OCI-LY7 (cell line): ENCODE measurements around the gene APOE. TPM values are rescaled to one million over a fixed set of nuclear protein-coding genes. Genes with fewer than 3 reads are reported as not detected.
"Not testable (repeated sequence)": the region's sequence is repeated elsewhere in the genome, so short reads cannot be mapped to it uniquely, and the experiment has no call there.

Experiments used
- BruUV-seq: library from RNA; stranded (reverse); fragments of 400-500 nt; replicated peaks from 2 replicates; lab custom pipeline; 2021; lab: Mats Ljungman, UMichigan
- CTCF ChIA-PET: fragments of 300-600 bp; sonication (Branson Sonifier 250); formaldehyde crosslinking; loops from one replicate; lab custom pipeline; 2022; ENCODE audit warnings: antibody characterized with exemption; ENCODE audit not compliant: unreplicated experiment; lab: Charles Lee
- POLR2A ChIA-PET: fragments of 300-600 bp; sonication (Branson Sonifier 250); formaldehyde crosslinking; loops from one replicate; lab custom pipeline; 2022; ENCODE audit warnings: antibody characterized with exemption; lab: Charles Lee
- DNase-seq: peaks from one replicate; pipeline ENCODE4 v3.0.0-alpha.2; 2015; ENCODE audit warnings: low spot score
- H2AFZ ChIP-seq: fragments of 200-600 bp; sonication (generic), shearing (Covaris generic); 2 replicates; pipeline ENCODE4 v1.6.1; 2014; ENCODE audit warnings: mild to moderate bottlenecking, antibody characterized with exemption, low read length, moderate library complexity
- H3K27ac ChIP-seq: fragments of 200-600 bp; sonication (generic); 2 replicates; pipeline ENCODE4 v1.5.1; 2014; ENCODE audit warnings: mixed run types, low read depth, mild to moderate bottlenecking, moderate library complexity, low read length, inconsistent platforms; ENCODE audit not compliant: poor library complexity, severe bottlenecking
- H3K36me3 ChIP-seq: fragments of 200-600 bp; sonication (generic); 2 replicates; pipeline ENCODE4 v1.6.1; 2014; ENCODE audit warnings: mild to moderate bottlenecking, antibody characterized with exemption, low read length, moderate library complexity, mixed read lengths; ENCODE audit not compliant: insufficient read depth
- H3K4me1 ChIP-seq: fragments of 200-600 bp; sonication (generic); 2 replicates; pipeline ENCODE4 v1.5.1; 2014; ENCODE audit warnings: mild to moderate bottlenecking, low read length; ENCODE audit not compliant: insufficient read depth, poor library complexity, severe bottlenecking
- H3K4me2 ChIP-seq: fragments of 200-600 bp; sonication (generic); 2 replicates; pipeline ENCODE4 v1.6.1; 2014; ENCODE audit warnings: mild to moderate bottlenecking, low read length
- H3K4me3 ChIP-seq: fragments of 200-600 bp; sonication (generic); 2 replicates; pipeline ENCODE4 v1.5.1; 2014; ENCODE audit warnings: mild to moderate bottlenecking, low read depth, low read length; ENCODE audit not compliant: poor library complexity, severe bottlenecking
- H3K79me2 ChIP-seq: fragments of 200-600 bp; sonication (generic); 2 replicates; pipeline ENCODE4 v1.6.1; 2016; ENCODE audit warnings: low read depth, mild to moderate bottlenecking, low read length, moderate library complexity, mixed read lengths; ENCODE audit not compliant: insufficient read depth
- H3K9me2 ChIP-seq: fragments of 200-600 bp; sonication (generic); 2 replicates; pipeline ENCODE4 v1.6.1; 2016; ENCODE audit warnings: mild to moderate bottlenecking, low read length, mixed read lengths; ENCODE audit not compliant: insufficient read depth
- H3K9me3 ChIP-seq: fragments of 200-600 bp; sonication (generic); 2 replicates; pipeline ENCODE4 v1.6.1; 2014; ENCODE audit warnings: mild to moderate bottlenecking, mixed run types, low read length, mixed read lengths
- H4K20me1 ChIP-seq: fragments of 200-600 bp; sonication (generic); 2 replicates; pipeline ENCODE4 v1.6.1; 2014; ENCODE audit warnings: mild to moderate bottlenecking, antibody characterized with exemption, low read length, moderate library complexity, mixed read lengths; ENCODE audit not compliant: insufficient read depth
- EZH2phosphoT487 ChIP-seq: fragments of 200-600 bp; sonication (generic); IDR thresholded peaks from 2 replicates; pipeline ENCODE4 v1.6.1; 2018; ENCODE audit warnings: low read depth, borderline replicate concordance, mild to moderate bottlenecking, mixed run types, antibody characterized with exemption, low read length, moderate library complexity, mixed read lengths
- intact Hi-C: fragments of 100-400 bp; cut with micrococcal nuclease; formaldehyde crosslinking; loops from one replicate; pipeline ENCODE4 v1.10.0; 2022; ENCODE audit not compliant: unreplicated experiment
- total RNA-seq, 2 experiments: library from RNA; depleted of rRNA in 1 of 2; stranded (reverse); fragments of >200 nt in 1 of 2; shearing (Covaris generic) in 1 of 2; gene quantifications; 2 replicates each; pipeline ENCODE4 v1.2.3, GENCODE V29; 2014 to 2022
- TF ChIP-seq, protein P1 (sequence below): fragments of 200-600 bp; sonication (generic); conservative IDR thresholded peaks from 2 replicates; pipeline ENCODE4 v1.5.1; 2014; ENCODE audit warnings: mild to moderate bottlenecking, antibody characterized with exemption, low read length, moderate library complexity, mixed read lengths

The APOE gene
- total RNA-seq, 2 experiments from 2014 or later = 1.8 to 2.1 TPM

DNA sequence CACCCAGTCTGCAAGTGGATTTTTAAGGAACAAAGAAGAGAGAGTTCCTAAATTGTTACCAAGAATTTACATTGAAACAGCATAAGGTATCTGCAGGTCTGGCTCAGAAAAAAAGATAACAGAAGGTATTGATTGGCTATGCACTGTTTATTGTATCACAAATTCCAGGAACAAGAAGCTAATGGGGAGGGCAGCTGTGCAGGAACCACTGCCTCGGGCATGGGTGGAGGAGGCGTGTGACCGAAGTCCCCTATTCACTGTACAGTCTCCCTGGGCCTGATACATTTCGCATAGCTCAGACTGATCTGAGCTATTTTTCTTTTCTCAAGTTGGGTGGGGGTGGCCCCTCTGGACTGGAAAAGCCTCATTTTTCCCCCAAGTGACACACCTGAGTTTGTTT is 47.8 kb upstream of the APOE start:
- no peak for DNase-seq
- no peaks in the 10 kb centered on the region for H3K4me1 ChIP-seq
- H3K4me2 ChIP-seq = no peak overlapping the region
- no peak overlapping the region for H3K4me3 ChIP-seq
- ChIA-PET POLR2A (no interaction called here), CTCF (no interaction called here)
- no peaks in the 10 kb centered on the region for H3K9me2 ChIP-seq
- no peaks in the 10 kb centered on the region for H4K20me1 ChIP-seq
- no peaks in the 10 kb centered on the region for H3K9me3 ChIP-seq
- H3K79me2 ChIP-seq = no peaks in the 10 kb centered on the region
- TF ChIP-seq EZH2phosphoT487 = no peak
- TF ChIP-seq, protein P1, sequence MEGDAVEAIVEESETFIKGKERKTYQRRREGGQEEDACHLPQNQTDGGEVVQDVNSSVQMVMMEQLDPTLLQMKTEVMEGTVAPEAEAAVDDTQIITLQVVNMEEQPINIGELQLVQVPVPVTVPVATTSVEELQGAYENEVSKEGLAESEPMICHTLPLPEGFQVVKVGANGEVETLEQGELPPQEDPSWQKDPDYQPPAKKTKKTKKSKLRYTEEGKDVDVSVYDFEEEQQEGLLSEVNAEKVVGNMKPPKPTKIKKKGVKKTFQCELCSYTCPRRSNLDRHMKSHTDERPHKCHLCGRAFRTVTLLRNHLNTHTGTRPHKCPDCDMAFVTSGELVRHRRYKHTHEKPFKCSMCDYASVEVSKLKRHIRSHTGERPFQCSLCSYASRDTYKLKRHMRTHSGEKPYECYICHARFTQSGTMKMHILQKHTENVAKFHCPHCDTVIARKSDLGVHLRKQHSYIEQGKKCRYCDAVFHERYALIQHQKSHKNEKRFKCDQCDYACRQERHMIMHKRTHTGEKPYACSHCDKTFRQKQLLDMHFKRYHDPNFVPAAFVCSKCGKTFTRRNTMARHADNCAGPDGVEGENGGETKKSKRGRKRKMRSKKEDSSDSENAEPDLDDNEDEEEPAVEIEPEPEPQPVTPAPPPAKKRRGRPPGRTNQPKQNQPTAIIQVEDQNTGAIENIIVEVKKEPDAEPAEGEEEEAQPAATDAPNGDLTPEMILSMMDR = no peak
- no peak overlapping the region for H3K27ac ChIP-seq
- H2AFZ ChIP-seq = no peak overlapping the region
- intact Hi-C loops = no loop called here
- no peaks in the 10 kb centered on the region for H3K36me3 ChIP-seq
- no TSS peak for BruUV-seq

DNA sequence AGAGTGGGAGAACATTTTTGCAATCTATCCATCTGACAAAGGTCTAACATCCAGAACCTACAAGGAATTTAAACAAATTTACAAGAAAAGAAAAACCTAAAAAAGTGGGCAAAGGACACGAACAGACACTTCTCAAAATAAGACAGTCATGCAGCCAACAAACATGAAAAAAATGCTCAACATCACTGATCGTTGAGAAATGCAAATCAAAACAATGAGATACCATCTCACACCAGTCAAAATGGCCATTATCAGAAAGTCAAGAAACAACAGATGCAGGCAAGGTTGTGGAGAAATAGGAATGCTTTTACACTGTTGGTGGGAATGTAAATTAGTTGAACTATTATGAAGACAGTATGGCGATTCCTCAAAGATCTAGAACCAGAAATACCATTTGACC is 44.0 kb upstream of the APOE start:
- POLR2A ChIA-PET, H2AFZ ChIP-seq, H3K9me2 ChIP-seq, H3K36me3 ChIP-seq, H3K27ac ChIP-seq, CTCF ChIA-PET, H3K79me2 ChIP-seq, H3K4me1 ChIP-seq, H3K4me2 ChIP-seq, DNase-seq, H3K9me3 ChIP-seq, H3K4me3 ChIP-seq, BruUV-seq, H4K20me1 ChIP-seq, intact Hi-C loops: not testable (repeated sequence)

DNA sequence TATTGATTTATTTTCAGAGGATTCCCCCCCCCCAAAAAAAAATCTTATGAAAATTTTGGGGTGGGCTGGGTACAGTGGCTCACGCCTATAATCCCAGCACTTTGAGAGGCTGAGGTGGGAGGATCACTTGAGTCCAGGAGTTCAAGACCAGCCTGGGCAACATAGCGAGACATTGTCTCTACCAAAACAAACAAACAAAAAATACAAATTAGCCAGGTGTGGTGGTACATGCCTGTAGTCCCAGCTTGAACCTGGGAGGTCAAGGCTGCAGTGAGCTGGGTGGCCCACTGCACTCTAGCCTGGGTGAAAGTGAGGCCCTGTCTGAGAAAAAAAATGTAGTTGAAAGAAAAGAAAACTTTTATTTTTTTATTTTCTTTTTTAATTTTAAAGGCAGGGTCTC is 41.6 kb upstream of the APOE start:
- no peaks in the 10 kb centered on the region for H3K9me2 ChIP-seq
- no peaks in the 10 kb centered on the region for H3K79me2 ChIP-seq
- intact Hi-C loops = no loop called here
- H4K20me1 ChIP-seq = no peaks in the 10 kb centered on the region
- CTCF ChIA-PET = no interaction called here
- H2AFZ ChIP-seq = no peak overlapping the region
- POLR2A ChIA-PET = interaction anchor here (0.7 kb wide), 1 partner anchor 21 kb away, joined by 3 read pairs; no protein-coding TSS in a partner anchor
- H3K9me3 ChIP-seq = no peaks in the 10 kb centered on the region
- H3K36me3 ChIP-seq = no peaks in the 10 kb centered on the region
- H3K4me2 ChIP-seq = no peak overlapping the region
- no peaks in the 10 kb centered on the region for H3K4me1 ChIP-seq
- TF ChIP-seq EZH2phosphoT487 = no peak
- TF ChIP-seq, protein P1 = no peak
- no TSS peak for BruUV-seq
- no peak overlapping the region for H3K4me3 ChIP-seq
- no peak for DNase-seq
- H3K27ac ChIP-seq = no peak overlapping the region
